SH-SY5Y (cell line): Measurements from ENCODE around the gene CT47C1.

ENCODE experiments used
- GATA2 ChIP-seq: IDR thresholded peaks from 2 replicates; pipeline ENCODE4 v1.6.1; 2011; ENCODE audit warnings: mild to moderate bottlenecking, low read depth, low read length
- GATA3 ChIP-seq: IDR thresholded peaks from 2 replicates; pipeline ENCODE4 v1.6.1; 2011; ENCODE audit warnings: low read depth, mild to moderate bottlenecking, low read length, moderate library complexity

DNA sequence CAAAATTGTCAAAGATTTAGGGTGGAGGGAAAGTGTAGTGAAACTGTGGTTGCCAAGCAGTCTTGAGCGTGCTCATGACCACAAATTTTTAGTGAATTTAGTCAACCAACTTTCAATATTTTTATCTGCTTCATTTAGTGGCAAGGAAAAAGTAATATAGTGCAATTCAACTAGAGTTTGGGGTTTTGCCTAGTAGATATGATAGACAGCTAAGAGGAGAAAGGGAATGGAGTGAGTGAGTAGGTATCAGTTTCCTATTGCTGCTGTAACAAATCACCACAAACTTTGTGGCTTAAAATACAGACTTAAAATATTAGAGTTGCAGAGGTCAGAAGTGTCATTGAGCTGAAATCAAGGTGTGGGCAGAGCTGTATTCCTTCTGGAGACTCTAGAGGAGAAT is 3.7 kb upstream of the CT47C1 start:
- TF ChIP-seq GATA3 (no peak), GATA2 (no peak)
